Measurements from ENCODE around the gene ESRP2.

Gene ESRP2

DNA sequence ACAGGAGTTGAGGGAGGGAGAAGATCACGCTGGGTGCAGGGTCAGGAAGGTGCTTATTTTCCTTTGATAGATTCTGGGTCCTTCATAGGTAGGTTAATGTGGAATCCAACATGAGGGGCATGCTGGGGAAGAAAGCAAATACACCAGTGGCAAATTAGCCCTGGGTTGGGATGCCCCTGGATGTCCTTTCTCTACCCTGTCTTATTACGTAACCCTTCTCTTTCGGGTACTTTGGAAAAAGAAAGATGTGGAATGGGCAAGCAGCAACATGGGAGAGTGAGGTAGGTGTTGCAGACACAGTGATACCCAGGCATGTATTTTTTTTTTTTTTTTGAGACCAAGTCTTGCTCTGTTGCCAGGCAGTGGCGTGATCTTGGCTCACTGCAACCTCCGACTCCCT is 37.5 kb upstream of the ESRP2 start:
- ChIA-PET CTCF (interaction anchor here (0.8 to 13.4 kb wide), 5 partner anchors 11 to 55 kb away, joined by 3 to 153 read pairs (median 3); partner anchors contain the start of genes PRMT7, SLC7A6 and SLC7A6OS), POLR2A (interaction anchor here (0.5 to 2.0 kb wide), 4 partner anchors 10 to 691 kb away, joined by 3 to 7 read pairs (median 6); partner anchors contain the start of genes PRMT7, SLC7A6 and SLC7A6OS)
- DNase-seq (ENCODE audit: extremely low spot score) = no peak
- TF ChIP-seq, protein P1, sequence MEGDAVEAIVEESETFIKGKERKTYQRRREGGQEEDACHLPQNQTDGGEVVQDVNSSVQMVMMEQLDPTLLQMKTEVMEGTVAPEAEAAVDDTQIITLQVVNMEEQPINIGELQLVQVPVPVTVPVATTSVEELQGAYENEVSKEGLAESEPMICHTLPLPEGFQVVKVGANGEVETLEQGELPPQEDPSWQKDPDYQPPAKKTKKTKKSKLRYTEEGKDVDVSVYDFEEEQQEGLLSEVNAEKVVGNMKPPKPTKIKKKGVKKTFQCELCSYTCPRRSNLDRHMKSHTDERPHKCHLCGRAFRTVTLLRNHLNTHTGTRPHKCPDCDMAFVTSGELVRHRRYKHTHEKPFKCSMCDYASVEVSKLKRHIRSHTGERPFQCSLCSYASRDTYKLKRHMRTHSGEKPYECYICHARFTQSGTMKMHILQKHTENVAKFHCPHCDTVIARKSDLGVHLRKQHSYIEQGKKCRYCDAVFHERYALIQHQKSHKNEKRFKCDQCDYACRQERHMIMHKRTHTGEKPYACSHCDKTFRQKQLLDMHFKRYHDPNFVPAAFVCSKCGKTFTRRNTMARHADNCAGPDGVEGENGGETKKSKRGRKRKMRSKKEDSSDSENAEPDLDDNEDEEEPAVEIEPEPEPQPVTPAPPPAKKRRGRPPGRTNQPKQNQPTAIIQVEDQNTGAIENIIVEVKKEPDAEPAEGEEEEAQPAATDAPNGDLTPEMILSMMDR (IDR thresholded peaks at IDR 0.05; ENCODE audit: control extremely low read depth, extremely low read depth, low read depth, missing control alignments) = no peak

DNA sequence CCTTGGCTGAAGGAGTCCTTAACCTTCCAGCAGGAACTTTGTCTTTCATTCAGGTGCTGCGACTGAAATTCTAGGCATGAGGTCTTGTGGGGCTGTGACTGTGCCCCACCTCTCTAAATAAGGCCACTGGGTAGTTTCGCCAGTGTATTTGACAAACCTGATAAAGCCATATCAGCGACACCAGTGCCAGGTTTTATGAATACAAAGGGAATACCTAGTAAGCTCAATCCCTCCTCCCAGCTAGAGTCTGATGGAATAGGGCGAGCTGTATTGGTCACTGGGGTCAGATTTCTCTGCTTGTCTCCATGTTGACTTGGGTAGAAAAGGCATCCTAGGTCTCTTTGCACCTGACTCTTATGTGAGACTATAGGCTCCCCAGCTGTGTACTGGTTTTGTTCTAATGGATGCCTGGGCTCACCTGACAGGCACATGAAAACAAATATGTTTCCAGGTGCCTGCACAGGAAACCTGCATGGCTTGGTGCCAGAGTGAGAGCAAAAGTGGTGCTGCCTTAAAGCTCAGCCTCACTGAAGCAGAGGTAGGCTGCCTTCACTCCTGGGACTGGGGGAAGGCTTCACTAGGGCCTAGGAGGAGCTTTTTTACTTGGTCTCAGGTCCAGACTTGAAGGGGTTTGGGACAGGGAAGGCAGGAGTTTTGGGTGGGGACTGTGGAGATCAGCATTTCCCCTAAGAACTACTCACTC is 36.7 kb upstream of the ESRP2 start:
- ChIA-PET CTCF (interaction anchor here (0.8 to 13.4 kb wide), 10 partner anchors 10 to 56 kb away, joined by 3 to 153 read pairs (median 4); partner anchors contain the start of genes PRMT7, SLC7A6 and SLC7A6OS), POLR2A (interaction anchor here (0.5 to 2.0 kb wide), 5 partner anchors 9 to 691 kb away, joined by 3 to 7 read pairs (median 6); partner anchors contain the start of genes PRMT7, SLC7A6 and SLC7A6OS)
- no peak for DNase-seq (ENCODE audit: extremely low spot score)
- TF ChIP-seq, protein P1 (IDR thresholded peaks at IDR 0.05; ENCODE audit: control extremely low read depth, extremely low read depth, low read depth, missing control alignments) = no peak

DNA sequence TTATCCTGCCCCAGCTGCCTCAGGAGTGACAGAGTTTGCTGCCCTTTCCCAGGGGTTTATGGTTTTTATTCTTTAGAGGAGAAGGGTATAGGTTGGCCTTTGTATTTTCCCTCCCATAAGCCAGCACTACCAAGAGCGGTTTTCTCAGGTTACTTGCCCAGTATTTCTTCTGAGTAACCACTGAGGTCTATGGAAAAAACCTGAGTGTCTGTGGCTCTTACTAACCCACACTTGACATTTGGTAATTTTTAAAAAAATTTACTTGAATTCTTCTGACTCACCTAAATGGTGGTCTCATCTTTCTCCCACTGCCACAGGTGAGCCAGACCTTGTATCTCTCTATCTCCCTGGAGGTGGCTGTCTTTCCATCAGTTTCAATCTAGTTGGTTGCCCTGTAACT is 34.4 kb upstream of the ESRP2 start:
- TF ChIP-seq, protein P1 (IDR thresholded peaks at IDR 0.05; ENCODE audit: control extremely low read depth, extremely low read depth, low read depth, missing control alignments) = no peak
- POLR2A ChIA-PET = no interaction called here
- CTCF ChIA-PET = interaction anchor here (13.4 kb wide), 1 partner anchor 8 kb away, joined by 153 read pairs; the partner anchor contains the start of gene SLC7A6
- DNase-seq (ENCODE audit: extremely low spot score) = no peak

DNA sequence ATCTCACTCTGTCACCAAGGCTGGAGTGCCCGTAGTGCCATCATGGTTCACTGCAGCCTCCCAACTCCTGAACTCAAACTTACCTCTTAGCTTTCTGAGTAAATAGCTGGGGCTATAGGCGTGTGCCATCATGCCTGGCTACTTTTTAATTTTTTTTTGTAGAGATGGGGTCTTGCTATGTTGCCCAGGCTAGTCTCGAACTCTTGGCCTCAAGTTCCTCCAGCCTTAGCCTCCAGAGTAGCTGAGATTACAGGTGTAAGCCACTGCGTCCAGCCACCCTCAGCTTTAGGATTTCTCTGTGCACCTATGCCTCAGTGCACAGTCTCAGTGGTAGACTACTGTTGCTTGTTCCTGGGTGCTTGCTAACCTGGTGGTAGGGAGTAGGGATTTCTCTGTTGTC is 33.9 kb upstream of the ESRP2 start:
- TF ChIP-seq, protein P1 (IDR thresholded peaks at IDR 0.05; ENCODE audit: control extremely low read depth, extremely low read depth, low read depth, missing control alignments) = no peak
- POLR2A ChIA-PET = interaction anchor here (1.2 kb wide), 1 partner anchor 41 kb away, joined by 5 read pairs; the partner anchor contains the start of genes PRMT7 and SLC7A6OS
- DNase-seq (ENCODE audit: extremely low spot score) = no peak
- CTCF ChIA-PET = interaction anchor here (1.1 to 13.4 kb wide), 3 partner anchors 7 to 22 kb away, joined by 3 to 153 read pairs (median 19); partner anchors contain the start of gene SLC7A6

DNA sequence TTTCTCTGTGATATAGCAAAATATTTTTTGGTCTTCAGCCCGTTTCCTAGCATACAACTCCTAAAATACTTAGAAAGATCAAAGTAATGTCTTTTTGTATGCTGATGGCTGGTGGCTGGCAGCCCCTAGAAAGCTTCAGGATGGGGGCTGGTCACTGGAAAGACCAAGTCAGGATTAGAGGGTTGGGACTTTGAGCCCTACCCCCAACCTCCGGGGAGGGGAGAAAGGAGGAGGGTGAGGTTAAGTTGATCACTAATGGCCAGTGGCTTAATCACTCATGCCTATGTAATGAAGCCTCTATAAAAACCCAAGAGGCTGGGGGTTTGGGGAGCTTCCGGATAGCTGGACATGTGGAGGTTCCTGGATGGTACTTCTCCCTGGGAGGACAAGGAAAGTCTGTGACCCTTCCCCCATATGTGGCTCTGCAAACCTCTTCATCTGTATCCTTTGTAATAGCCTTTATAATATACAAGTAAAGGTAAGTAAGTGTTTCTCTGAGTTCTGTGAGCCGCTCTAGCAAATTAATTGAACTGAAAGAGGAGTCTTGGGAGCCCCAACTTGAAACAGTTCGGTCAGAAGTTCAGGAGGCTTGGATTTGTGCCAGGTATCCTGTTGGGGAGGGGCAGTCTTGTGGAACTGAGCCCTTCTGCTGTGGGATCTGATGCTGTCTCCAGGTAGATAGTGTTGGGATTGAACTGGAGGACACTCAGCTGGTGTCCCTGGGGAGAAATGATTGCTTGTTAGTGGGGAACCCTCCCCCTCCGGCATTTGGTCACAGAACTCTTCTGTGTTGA is 31.9 kb upstream of the ESRP2 start:
- DNase-seq (ENCODE audit: extremely low spot score) = no peak
- TF ChIP-seq, protein P1 (IDR thresholded peaks at IDR 0.05; ENCODE audit: control extremely low read depth, extremely low read depth, low read depth, missing control alignments) = no peak
- POLR2A ChIA-PET = no interaction called here
- CTCF ChIA-PET = interaction anchor here (0.6 to 3.1 kb wide), 7 partner anchors 10 to 72 kb away, joined by 3 to 19 read pairs (median 3); no protein-coding TSS in a partner anchor

All from GM10248 (cell line).